Activated CD4-positive, alpha-beta T cell treated with anti-CD3 and anti-CD28 coated beads, Interleukin-2, amount 10 ng/mL, durations not matched to agents 24 days and 14 days (primary cell): ENCODE results near the gene PPM1B. TPM values are rescaled to one million over a fixed set of nuclear protein-coding genes. Genes with fewer than 3 reads are reported as not detected.

ENCODE experiments used
- DNase-seq: peaks from one replicate; pipeline ENCODE4 v3.0.0; 2022
- H3K27ac Mint-ChIP-seq: one replicate; pipeline ENCODE4 v1.8.0; 2022; ENCODE audit warnings: mild to moderate bottlenecking, mixed read lengths
- H3K27me3 Mint-ChIP-seq: one replicate; pipeline ENCODE4 v1.8.0; 2022; ENCODE audit warnings: mixed read lengths
- H3K36me3 Mint-ChIP-seq: one replicate; pipeline ENCODE4 v1.8.0; 2022; ENCODE audit warnings: low read depth, mild to moderate bottlenecking, mixed read lengths
- H3K4me1 Mint-ChIP-seq: one replicate; pipeline ENCODE4 v1.8.0; 2021; ENCODE audit warnings: mixed read lengths
- H3K4me3 Mint-ChIP-seq: one replicate; pipeline ENCODE4 v1.8.0; 2022; ENCODE audit warnings: mild to moderate bottlenecking, moderate library complexity, mixed read lengths
- H3K9me3 Mint-ChIP-seq: one replicate; pipeline ENCODE4 v1.8.0; 2021; ENCODE audit warnings: mixed read lengths
- intact Hi-C: fragments of 100-400 bp; cut with micrococcal nuclease; formaldehyde crosslinking; loops from one replicate; pipeline ENCODE4 v1.15.1; 2023
- total RNA-seq: library from RNA; stranded (reverse); gene quantifications from 2 replicates; pipeline ENCODE4 v1.2.3, GENCODE V29; 2022

The PPM1B gene
- total RNA-seq, 1 donor from 2014 or later = 38.9 TPM

DNA sequence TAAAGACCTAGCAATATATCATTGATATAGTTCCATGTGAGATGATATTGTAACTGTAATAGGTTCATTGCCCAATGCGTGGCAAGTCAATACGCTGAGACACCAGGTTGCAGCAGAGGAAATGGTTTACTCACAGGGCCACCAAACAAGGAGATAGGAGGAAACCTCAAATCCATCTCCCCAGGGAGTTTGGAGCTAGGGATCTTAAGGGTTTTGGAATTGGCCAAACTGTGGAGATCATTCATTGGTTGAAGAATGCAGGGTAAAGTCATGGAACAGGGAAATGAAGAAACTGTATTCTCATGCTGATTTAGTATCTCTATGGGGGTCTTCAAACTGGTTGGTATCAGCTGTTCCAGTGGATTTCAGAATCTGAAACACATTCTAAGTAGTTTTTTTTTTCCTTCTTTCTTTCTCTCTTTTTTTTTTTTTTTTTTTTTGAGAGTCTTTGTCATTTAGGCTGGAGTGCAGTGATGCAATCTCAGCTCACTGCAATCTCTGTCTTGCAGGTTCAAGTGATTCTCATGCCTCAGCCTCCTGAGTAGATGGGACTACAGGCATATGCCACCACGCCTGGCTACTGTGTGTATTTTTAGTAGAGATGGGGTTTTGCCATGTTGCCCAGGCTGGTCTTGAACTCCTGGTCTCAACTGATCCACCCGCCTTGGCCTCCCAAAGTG is 30.7 kb upstream of the PPM1B start:
- Mint-ChIP-seq H3K36me3 (no peaks in the 10 kb centered on the region), H3K27ac (no peak overlapping the region), H3K4me3 (no peak overlapping the region), H3K9me3 (peaks cover 3% of the 10 kb centered on the region), H3K27me3 (peaks cover 17% of the 10 kb centered on the region), H3K4me1 (peaks cover 2% of the 10 kb centered on the region)
- no peak for DNase-seq
- intact Hi-C loops = no loop called here

DNA sequence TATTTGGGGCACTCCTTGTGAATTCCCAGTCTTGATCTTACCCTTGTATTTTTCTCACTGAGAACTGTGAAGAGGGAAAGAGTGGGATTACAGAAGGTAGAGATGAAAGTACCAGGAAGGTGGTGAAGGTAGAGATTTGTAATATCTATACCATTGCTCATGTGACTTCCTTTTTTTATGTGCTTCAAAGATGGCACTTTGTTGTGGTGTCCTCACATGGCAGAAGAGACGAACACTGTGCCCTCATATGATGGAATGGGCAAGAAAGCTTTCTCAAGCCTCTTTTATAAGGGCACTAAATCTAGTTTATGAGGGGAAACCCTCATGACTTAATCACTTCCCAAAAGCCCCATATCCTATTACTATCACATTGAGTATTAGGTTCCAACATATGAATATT is 28.9 kb upstream of the PPM1B start:
- Mint-ChIP-seq H3K36me3 (no peaks in the 10 kb centered on the region), H3K4me3 (no peak overlapping the region), H3K9me3 (peaks cover 3% of the 10 kb centered on the region), H3K27me3 (peaks cover 16% of the 10 kb centered on the region), H3K27ac (no peak overlapping the region), H3K4me1 (peaks cover 2% of the 10 kb centered on the region)
- DNase-seq = no peak
- intact Hi-C loops = no loop called here

DNA sequence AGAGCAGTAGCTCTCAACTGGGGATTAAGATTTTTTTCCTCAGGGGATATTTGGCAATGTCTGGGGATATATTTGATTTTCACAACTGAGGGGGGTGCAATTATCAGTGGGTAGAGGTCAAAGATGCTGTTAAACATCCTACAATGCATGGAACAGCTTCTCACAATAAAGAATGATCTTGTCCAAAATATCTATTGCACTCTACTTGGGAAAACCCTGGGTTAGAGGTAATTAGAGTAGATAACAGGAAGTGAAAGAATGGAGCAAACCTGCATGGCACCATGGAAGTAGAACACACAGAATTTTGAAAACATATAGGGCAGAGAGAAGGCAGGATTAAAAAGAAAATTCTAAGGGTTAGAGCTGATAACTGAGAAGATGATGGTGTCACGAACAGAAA is 26.4 kb upstream of the PPM1B start:
- DNase-seq = no peak
- peaks cover 13% of the 10 kb centered on the region for H3K27me3 Mint-ChIP-seq
- peaks cover 2% of the 10 kb centered on the region for H3K4me1 Mint-ChIP-seq
- no peak overlapping the region for H3K27ac Mint-ChIP-seq
- intact Hi-C loops = no loop called here
- H3K36me3 Mint-ChIP-seq = no peaks in the 10 kb centered on the region
- no peak overlapping the region for H3K4me3 Mint-ChIP-seq
- H3K9me3 Mint-ChIP-seq = peaks cover 3% of the 10 kb centered on the region

DNA sequence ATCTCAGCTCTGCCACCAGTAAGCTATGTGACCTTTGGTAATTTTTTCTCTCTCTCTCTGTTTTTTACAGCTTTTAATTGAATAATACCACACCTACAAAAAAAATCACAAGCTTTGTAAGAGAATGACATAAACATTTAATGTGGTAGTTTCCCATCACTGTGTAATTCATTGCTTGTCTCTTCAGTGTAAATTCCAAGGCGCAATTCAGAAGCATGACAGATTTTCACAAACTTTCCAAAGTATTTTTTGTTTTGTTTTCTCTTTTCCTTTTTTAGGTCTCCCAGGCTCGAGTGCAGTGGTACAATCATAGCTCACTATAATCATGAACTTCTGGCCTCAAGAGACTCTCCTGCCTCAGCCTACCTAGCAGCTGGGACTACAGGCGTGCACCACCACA is 25.0 kb upstream of the PPM1B start:
- Mint-ChIP-seq H3K4me1 (peaks cover 2% of the 10 kb centered on the region), H3K9me3 (peaks cover 3% of the 10 kb centered on the region), H3K27ac (no peak overlapping the region), H3K36me3 (no peaks in the 10 kb centered on the region), H3K27me3 (peaks cover 10% of the 10 kb centered on the region), H3K4me3 (no peak overlapping the region)
- intact Hi-C loops = no loop called here
- no peak for DNase-seq

DNA sequence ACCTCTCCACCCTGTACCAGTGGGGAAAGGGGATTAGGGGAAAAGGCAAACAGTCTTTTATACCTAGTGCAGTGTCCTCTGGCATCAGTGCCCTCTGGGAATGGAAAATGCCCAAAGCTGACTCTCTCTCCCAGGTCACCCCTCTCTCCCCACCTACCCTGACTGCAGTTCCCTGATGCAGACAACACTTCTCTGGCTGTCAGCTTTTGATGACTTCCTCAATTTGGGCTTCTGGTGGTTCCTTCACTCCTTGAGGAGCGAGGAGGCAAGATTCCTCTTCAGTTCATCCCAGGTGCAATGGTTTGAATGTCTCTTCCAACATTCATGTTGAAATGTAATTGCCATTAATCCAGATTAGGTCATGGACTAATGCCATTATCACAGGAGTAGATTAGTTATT is 19.7 kb upstream of the PPM1B start:
- intact Hi-C loops = no loop called here
- Mint-ChIP-seq H3K9me3 (no peaks in the 10 kb centered on the region), H3K27ac (no peak overlapping the region), H3K4me3 (no peak overlapping the region), H3K4me1 (no peaks in the 10 kb centered on the region), H3K27me3 (peaks cover 6% of the 10 kb centered on the region), H3K36me3 (no peaks in the 10 kb centered on the region)
- DNase-seq = no peak

DNA sequence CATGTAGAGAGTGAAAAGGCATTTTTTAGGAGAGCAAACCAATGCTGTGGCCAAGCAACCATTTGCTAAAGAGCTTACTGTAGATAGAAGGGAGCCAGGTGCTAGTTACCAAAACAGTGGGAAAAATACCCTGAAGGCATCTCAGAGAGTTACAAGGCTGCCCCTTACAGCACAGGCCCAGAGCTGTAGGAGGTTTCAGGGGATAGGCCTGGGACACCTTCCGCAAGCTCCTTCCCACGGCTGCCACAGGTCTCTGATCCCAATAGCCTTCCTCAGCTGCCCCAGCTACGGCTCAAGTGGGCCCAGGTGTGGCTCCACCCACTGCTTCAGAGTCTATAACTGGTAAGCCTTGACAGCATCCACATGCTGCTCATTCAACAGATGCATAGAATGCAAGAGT is 18.2 kb upstream of the PPM1B start:
- no peaks in the 10 kb centered on the region for H3K9me3 Mint-ChIP-seq
- DNase-seq = no peak
- no peak overlapping the region for H3K27ac Mint-ChIP-seq
- no peak overlapping the region for H3K4me3 Mint-ChIP-seq
- peaks cover 6% of the 10 kb centered on the region for H3K27me3 Mint-ChIP-seq
- intact Hi-C loops = no loop called here
- H3K4me1 Mint-ChIP-seq = no peaks in the 10 kb centered on the region
- H3K36me3 Mint-ChIP-seq = no peaks in the 10 kb centered on the region

DNA sequence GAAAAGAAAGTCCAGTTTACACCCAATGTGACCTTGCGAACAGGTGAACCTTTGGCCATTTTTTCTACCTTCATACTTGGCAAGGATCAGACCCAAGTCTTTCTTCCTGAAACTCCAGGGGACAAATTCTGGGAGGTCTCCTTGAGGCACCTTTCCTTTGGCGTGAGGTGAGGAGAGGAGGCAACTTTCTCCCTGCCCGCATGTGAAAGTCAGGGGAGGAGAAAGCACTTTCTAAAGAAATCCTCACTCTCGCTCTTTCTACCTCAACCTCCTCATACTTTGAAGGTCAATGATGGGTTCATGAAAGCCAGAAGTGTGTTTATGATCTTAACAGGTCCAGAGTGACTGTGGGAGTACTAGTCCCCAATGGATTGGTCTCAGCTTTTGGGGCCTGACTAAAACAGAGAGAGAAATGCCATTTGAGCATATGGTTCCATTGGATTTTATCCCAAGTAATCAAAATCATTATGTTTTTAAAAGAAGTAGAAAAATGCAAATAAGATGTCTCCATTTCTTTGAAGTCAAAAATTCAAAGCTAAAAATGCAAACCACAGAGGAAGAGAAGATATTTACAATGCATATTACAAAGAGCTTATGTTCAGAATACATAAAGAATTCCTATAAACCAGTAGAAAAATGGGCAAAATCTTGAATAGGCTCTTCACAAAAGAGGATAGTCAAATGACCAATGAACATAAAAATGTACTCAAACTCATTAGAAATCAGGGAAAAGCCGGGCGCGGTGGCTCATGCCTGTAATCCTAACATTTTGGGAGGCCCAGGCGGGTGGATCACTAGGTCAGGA is 15.6 kb upstream of the PPM1B start:
- no peaks in the 10 kb centered on the region for H3K4me1 Mint-ChIP-seq
- intact Hi-C loops = no loop called here
- no peaks in the 10 kb centered on the region for H3K9me3 Mint-ChIP-seq

DNA sequence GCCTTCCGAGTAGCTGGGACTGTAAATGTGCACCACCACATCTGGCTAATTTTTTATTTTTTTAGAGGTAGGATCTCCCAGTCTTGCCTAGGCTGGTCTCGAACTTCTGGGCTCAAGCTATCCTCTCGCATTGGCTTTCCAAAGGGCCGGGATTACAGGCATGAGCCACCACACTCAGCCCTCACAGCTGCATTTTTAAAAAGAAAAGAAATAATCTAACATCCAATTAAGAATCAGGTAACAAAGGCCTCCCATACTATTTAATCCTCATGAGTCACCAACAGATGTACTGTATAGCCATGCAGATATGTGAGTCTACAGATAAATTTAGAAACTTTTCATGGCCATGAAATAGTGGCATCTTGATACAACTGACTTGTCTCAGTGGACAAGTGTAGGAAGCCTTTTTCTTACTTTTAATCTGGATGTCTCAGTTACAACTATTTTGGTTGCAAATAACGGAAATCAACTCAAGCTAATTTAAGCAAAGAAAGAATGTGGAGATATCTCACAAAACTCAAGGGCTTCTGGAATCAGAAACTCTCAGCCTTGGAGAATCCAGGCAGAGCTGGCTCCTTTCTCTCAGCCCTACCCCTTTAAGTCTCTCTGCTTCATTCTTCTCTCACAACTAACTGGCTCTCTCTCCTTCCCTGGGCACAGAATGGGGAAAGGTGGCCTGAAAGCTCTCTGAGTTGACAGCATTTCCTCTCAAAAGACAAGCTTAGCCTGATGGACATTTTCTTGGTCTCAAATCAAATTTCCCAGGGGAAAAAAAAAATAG is 12.8 kb upstream of the PPM1B start:
- H3K27me3 Mint-ChIP-seq = peaks cover 2% of the 10 kb centered on the region
- no peaks in the 10 kb centered on the region for H3K36me3 Mint-ChIP-seq
- no peaks in the 10 kb centered on the region for H3K9me3 Mint-ChIP-seq
- no peak overlapping the region for H3K27ac Mint-ChIP-seq
- no peak for DNase-seq
- H3K4me3 Mint-ChIP-seq = no peak overlapping the region
- H3K4me1 Mint-ChIP-seq = no peaks in the 10 kb centered on the region
- intact Hi-C loops = no loop called here

More for the DNA sequence above, 15.6 kb upstream of the PPM1B start:
- Mint-ChIP-seq H3K27ac (no peak overlapping the region), H3K27me3 (peaks cover 7% of the 10 kb centered on the region), H3K36me3 (no peaks in the 10 kb centered on the region), H3K4me3 (no peak overlapping the region)
- DNase-seq = no peak

DNA sequence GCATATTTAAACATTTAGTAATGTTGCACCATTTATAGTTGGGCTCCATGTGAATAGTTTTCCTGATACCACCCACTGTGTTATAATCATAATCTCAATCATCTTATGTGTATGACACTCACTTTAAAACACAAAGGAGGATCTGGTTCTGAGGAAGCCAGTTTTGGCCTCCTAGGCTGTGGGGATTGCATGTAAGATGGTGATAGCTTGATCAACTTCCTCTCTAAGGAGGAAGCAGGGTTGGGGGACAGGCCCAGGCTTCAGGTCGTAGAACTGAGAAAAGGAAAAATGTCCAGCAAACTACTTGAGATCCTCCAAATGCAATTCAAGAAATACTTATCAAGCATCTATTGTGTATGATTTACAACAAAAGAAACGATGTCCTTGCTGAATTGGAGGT is 4.9 kb upstream of the PPM1B start:
- intact Hi-C loops = no loop called here
- peaks cover 1% of the 10 kb centered on the region for H3K36me3 Mint-ChIP-seq
- H3K27me3 Mint-ChIP-seq = peaks cover 4% of the 10 kb centered on the region
- peaks cover 5% of the 10 kb centered on the region for H3K9me3 Mint-ChIP-seq
- H3K27ac Mint-ChIP-seq = no peak overlapping the region
- no peak for DNase-seq
- peaks cover 7% of the 10 kb centered on the region for H3K4me1 Mint-ChIP-seq
- no peak overlapping the region for H3K4me3 Mint-ChIP-seq

DNA sequence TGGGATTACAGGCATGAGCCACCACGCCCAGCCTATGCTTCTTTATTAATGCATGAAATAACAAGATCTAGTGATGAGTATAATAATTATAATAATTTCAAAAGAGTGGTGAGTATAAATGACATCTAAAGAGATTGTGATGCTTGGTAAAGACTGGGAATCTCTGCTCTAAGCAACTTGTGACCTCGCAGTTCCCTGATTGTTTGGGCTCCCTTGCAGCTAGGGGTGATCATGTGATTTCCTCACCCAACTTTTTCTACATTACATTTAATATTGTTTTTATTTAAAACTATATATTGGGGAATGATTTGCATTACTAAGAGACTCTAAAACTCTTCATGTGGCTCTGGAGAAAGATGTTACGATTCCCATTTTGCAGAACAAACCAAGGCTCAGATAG is 4.1 kb upstream of the PPM1B start:
- Mint-ChIP-seq H3K4me3 (no peak overlapping the region), H3K9me3 (peaks cover 5% of the 10 kb centered on the region), H3K4me1 (peaks cover 7% of the 10 kb centered on the region), H3K36me3 (peaks cover 5% of the 10 kb centered on the region), H3K27me3 (peaks cover 4% of the 10 kb centered on the region), H3K27ac (no peak overlapping the region)
- intact Hi-C loops = loop anchor here (5.0 kb wide), 2 partner anchors 43 to 73 kb away; no protein-coding TSS in a partner anchor
- no peak for DNase-seq

DNA sequence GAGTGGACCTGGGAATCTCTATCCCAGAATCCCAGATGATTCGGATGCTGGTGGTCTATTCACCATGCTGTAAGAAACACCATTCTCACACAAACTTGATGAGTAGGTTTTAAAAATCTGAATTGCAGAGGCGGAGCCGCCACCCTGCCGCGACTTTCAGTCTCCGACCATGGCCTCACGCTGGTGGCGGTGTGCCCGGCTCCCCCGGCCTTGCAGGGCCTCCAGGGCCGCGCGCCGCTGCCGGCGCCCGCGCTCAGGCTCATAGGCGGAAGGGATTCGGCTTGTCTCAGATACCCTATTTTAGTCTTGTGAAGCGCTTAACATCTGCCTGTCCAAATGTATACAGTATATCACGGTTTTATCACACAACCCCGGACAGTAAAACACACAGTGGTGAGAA is 2.6 kb upstream of the PPM1B start:
- peaks cover 4% of the 10 kb centered on the region for H3K27me3 Mint-ChIP-seq
- intact Hi-C loops = loop anchor here (5.0 kb wide), 2 partner anchors 41 to 71 kb away; no protein-coding TSS in a partner anchor
- peaks cover 5% of the 10 kb centered on the region for H3K9me3 Mint-ChIP-seq
- H3K36me3 Mint-ChIP-seq = peaks cover 9% of the 10 kb centered on the region
- H3K27ac Mint-ChIP-seq = no peak overlapping the region
- no peak overlapping the region for H3K4me3 Mint-ChIP-seq
- no peak for DNase-seq
- peaks cover 17% of the 10 kb centered on the region for H3K4me1 Mint-ChIP-seq

DNA sequence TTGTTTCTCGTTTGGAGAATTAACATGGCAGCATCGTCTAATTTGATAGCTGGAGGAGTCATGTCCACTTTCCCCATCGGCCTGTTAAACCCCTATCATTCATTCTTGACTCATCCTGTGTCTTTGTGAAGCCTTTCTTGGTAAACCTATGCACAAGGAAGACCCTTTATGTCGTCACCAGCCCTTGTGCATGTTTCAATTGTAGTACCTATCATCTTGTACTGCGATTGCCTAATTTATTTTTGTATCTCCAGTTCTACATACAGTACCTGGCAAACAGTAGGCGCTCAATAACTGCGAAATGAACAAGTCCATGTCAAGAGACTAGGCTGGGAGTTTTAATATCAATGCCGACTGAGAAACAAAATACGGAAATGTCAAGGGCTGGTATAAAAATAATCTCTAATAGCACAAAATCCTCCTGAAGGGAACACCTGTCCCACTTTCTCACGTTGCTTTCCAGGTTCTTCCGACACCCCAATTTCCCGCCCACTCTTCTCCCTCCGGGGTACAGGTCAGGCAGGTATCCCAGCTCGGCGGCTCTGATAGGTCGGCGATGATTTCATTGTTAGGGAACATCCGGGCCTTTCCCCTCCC is 1.3 kb upstream of the PPM1B start:
- H3K27ac Mint-ChIP-seq = peak overlapping the region; percentile 99
- H3K9me3 Mint-ChIP-seq = peaks cover 5% of the 10 kb centered on the region
- H3K27me3 Mint-ChIP-seq = no peaks in the 10 kb centered on the region
- H3K36me3 Mint-ChIP-seq = peaks cover 11% of the 10 kb centered on the region
- H3K4me1 Mint-ChIP-seq = peaks cover 21% of the 10 kb centered on the region
- intact Hi-C loops = loop anchor here (5.0 kb wide), 2 partner anchors 40 to 70 kb away; no protein-coding TSS in a partner anchor
- H3K4me3 Mint-ChIP-seq = peak overlapping the region; percentile 94
- DNase-seq = no peak

DNA sequence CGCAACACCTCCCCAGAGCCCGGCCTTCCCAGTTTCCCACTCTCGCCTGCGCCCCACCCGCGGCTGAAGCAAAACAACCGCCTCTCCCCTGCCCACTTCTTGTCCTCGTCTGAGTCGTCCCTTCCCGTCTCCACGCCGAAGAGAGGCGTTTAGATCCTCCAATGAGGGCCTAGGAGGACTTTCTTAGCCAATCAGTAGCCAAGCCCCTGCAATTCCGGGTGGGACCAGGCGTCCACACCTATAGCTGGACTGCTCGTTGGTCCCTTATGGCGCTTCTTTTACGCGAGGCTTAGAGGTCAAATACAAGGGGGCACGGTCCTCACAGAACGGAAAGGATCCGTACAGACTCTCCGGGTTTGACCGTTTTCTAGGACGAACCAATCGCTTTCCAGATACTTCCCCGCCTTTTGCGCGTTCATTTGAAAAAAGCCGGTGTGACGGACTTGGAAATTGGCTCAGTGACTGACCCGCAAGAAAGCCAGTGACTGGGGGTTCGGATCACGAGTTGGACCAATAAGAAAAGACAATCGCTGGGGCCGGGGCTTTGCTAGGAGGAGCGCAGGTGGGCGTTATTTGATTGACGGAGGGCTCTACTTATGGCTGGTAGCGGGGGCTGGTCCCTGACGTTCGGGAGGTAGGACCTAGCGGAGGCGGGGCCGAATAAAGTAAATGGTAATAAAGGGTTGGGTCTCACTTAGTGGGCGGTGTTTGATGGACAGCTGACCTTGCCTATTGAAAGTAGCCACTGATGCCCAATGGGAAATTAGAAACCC is 581 bp upstream of the PPM1B start:
- DNase-seq = peak; percentile 98
- H3K27ac Mint-ChIP-seq = peak overlapping the region; percentile 99
- intact Hi-C loops = loop anchor here (1.0 to 5.0 kb wide), 5 partner anchors 39 to 193 kb away; partner anchors contain the start of genes CAMKMT and PREPL
- peaks cover 27% of the 10 kb centered on the region for H3K4me1 Mint-ChIP-seq
- peak overlapping the region; percentile 94 for H3K4me3 Mint-ChIP-seq
- H3K27me3 Mint-ChIP-seq = no peaks in the 10 kb centered on the region
- H3K36me3 Mint-ChIP-seq = peaks cover 16% of the 10 kb centered on the region
- H3K9me3 Mint-ChIP-seq = peaks cover 5% of the 10 kb centered on the region
